HS-5 (cell line): ENCODE data around the gene PPP2R2D.
"Not testable (repeated sequence)": the region's sequence is repeated elsewhere in the genome, so short reads cannot be mapped to it uniquely, and the experiment has no call there.

ENCODE experiments used
- DNase-seq: peaks from one replicate; pipeline ENCODE4 v3.0.0-alpha.2; 2012; ENCODE audit warnings: low read depth

PPP2R2D gene

GRCh38 chr10:131908151-131908550 lies 7.3 kb downstream of the PPP2R2D start:
- no peak for DNase-seq

- DNase-seq = no peak
Observed at GRCh38 chr10:131909014-131909808, 8.4 kb downstream of the PPP2R2D start.

GRCh38 chr10:131909929-131910328 lies 9.1 kb downstream of the PPP2R2D start:
- no peak for DNase-seq

GRCh38 chr10:131910663-131911314 lies 10.0 kb downstream of the PPP2R2D start:
- no peak for DNase-seq

GRCh38 chr10:131911451-131911850 lies 10.6 kb downstream of the PPP2R2D start:
- DNase-seq = no peak

- DNase-seq = no peak
Observed at GRCh38 chr10:131912620-131913019, 11.8 kb downstream of the PPP2R2D start.

DNA sequence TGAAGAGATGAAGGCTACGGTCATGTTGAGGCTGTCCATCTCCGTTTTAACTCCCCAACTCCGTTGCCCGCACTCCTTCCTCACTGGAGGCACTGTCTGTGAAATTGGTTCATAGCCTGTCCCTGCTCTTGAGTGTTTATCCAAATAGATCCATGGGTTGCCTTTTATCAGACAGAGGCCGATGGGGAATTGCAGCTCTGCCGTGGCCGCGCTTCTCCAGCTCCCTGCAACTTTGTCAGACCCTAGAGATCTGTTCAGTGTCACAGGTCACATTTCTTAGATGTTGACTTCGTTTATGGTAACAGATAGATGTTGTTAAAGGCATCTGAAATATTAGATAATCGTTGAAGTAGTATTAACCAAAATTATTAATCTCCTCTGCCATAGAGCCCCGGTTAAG lies 14.7 kb downstream of the PPP2R2D start:
- no peak for DNase-seq

DNA sequence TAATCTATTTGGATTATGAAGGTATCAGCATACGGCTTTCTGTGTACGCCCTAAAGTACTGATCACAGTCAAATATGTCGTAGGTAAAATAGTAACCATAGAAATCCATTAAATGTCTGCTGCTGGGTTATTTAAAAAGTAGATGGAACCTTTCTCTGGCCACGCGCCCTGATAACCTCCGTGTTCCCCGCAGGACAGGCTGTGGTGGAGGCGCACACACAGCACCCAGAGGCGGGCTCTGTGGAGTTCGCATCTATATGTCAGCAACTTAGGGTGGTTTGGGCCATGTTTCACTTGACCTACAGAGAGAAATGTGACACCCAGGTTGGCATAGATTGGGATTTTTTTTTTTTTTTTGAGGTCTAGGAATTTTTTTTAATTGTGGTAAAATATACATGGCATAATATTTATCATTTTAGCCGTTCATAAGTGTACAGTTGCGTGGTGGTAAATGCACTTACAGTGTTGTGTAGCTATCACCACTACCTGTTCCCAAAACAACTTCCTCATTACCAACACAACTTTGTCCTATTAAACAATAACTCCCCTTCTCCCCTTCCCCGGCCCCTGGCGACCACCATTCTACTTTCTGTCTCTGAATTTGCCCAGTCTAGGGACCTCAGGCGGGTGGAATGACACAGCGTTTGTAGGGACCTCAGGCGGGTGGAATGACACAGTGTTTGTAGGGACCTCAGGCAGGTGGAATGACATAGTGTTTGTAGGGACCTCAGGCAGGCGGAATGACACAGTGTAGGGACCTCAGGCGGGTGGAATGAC lies 15.4 kb downstream of the PPP2R2D start:
- DNase-seq = no peak

GRCh38 chr10:131916767-131917160 lies 16.0 kb downstream of the PPP2R2D start:
- DNase-seq = not testable (repeated sequence)

- not testable (repeated sequence) for DNase-seq
Observed at GRCh38 chr10:131917496-131917895, 16.7 kb downstream of the PPP2R2D start.

- DNase-seq = not testable (repeated sequence)
Observed at GRCh38 chr10:131919461-131919860, 18.7 kb downstream of the PPP2R2D start.

DNA sequence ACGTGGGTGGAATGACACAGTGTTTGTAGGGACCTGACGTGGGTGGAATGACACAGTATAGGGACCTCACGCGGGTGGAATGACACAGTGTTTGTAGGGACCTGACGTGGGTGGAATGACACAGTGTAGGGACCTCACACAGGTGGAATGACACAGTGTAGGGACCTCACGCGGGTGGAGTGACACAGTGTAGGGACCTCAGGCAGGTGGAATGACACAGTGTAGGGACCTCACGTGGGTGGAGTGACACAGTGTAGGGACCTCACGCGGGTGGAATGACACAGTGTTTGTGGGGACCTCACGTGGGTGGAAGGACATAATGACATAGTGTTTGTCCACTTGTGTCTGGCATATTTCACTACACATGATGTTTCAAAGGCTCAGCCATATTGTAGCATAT lies 19.3 kb downstream of the PPP2R2D start:
- DNase-seq = no peak

DNA sequence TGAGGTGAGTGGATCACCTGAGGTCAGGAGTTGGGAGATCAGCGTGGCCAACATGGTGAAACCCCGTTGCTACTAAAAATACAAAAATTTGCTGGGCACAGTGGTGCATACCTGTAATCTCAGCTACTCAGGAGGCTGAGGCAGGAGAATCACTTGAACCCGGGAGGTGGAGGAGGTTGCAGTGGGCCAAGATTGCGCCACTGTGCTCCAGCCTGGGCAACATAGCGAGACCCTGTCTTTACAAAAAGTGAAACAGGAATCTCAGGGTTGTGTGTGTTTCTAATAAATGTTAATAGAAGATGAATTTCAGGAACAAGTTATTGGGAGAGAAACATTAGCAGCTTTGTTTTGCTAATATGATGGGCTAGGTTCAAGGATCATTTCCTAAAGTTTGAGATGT lies 19.9 kb downstream of the PPP2R2D start:
- DNase-seq = no peak

DNA sequence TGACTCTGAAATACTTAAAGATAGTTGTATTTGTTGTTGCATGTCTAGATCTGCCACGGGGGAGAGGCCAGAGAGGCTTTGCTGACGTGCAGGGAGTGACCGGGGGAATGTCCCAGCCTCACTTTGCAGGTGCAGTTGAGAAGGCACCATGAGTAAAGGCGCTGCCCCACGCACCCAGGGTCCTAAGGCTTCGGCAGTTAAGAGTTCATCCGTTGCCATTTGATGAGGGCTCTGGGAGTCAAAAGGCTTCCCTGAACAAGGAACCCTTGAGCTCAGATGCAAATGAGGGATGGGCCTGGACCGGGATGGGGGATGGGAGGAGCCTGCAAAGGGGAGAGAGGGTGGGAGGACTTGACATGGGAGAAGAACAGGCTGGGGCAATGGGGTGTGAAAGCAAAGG lies 20.4 kb downstream of the PPP2R2D start:
- no peak for DNase-seq

DNA sequence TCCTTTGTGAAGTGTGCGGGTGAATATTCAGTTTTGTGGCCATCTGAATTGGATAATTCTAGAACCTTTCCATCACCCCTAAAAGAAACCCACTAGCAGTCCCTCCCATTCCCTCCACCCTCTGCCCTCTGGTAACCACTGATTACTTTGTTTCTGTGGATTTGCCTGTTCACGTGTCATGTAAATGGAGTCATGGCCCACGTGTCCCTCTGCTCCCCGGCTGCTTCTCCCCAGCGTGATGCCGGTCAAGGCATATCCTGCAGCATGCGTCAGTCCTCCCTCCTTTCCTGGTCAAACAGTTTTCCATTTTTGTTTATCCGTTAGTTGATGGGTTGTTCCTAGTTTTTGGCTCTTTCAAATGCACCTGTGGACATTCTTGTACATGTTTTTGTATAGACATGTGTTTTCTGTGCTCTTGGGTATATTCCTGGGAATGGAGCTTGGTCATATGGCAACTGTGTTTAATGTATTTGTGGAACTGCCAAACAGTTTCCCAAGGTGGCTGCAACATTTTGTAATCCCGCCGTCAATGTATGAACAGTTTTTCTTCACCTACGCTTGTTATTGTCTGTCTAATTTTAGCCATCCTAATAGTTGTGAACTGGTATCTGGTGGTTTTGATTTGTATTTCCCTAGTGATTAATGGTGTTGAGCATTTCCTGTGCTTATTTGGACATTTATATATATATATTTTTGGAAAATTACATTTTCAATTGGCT lies 22.4 kb downstream of the PPP2R2D start:
- DNase-seq = no peak

DNA sequence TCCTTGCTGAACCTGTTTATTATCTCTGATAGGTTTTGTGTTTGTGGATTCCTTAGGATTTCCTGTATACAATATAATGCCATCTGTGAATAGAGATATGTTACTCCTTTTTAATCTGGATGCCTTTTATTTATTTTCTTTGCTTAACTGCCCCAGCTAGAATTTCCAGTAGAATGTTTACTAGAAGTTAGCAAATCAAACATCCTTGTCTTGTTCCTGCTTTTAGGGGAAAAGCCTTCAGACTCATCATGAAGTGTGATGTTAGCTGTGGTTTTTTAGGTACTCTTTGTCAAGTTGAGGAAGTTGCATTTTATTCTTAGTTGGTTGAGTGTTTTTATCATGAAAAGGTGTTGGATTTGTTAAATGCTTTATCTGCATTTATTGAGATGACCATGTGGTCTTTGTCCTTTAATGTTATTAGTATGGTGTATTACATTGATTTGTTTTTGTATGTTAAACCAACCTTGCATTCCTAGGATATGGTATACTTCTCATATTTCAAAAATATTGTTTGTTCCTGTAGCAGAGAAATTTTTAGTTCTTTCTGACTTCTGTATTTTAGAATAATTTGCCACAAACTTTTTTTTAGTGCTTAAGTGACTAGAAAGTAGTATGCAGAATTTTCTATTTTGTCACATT lies 24.3 kb downstream of the PPP2R2D start:
- no peak for DNase-seq

DNA sequence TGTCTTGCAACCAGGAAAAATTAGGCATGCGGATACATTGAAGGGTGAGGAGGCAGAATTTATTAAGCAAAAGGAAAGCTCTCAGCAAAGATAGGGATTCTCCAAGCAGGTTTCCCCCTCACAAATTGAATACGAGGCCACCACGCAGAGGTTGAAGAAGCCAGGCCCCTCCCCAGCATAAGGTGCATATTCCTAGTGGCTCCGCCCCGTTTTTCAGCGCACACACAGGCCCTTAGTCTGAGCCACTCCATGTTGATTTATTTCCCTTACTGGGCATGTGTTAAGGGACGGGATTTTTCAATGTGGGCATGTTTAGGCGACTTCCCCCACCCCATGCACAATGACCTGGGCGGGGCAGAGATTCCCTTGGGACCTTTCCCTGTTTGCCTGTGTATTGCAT lies 24.9 kb downstream of the PPP2R2D start:
- no peak for DNase-seq

DNA sequence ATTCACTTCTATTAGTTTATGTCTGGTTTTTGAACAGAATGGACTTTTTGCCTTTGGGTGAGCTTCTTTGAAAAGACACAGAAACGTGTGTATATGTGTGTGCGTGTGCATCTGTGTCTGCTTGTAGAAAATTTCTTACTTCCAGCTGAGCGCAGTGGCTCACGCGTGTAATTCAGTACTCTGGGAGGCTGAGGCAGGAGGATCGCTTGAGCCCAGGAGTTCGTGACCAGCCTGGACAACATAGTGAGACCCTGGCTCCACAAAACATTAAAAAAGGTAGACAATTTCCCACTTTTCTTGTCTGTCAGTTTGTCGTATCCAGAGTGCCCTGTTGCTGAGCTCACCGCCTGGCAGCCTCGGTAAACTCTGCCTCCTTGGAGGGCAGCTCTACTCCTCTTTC lies 25.4 kb downstream of the PPP2R2D start:
- DNase-seq = no peak

- DNase-seq = no peak
Observed at GRCh38 chr10:131926743-131927595, 26.2 kb downstream of the PPP2R2D start.

- no peak for DNase-seq
Observed at GRCh38 chr10:131928248-131929095, 27.7 kb downstream of the PPP2R2D start.
